Ascending aorta (tissue), 2 donors: ENCODE results near the gene PHTF2. TPM values are rescaled to one million over a fixed set of nuclear protein-coding genes. Genes with fewer than 3 reads are reported as not detected.

Experiments used
- DNase-seq, 2 donors: peaks; one replicate each; pipeline ENCODE4 v3.0.0-alpha.2; 2019; ENCODE audit warnings: low spot score in 2 of 2
- H3K27ac ChIP-seq, 2 donors: fragments of 200-600 bp; sonication (generic); one replicate each; pipeline ENCODE4 v1.5.1; 2016 to 2017; ENCODE audit warnings: mild to moderate bottlenecking in 1 of 2
- H3K27me3 ChIP-seq: fragments of 200-600 bp; sonication (generic); one replicate; pipeline ENCODE4 v1.5.1; 2017
- H3K36me3 ChIP-seq, 2 donors: fragments of 200-600 bp; sonication (generic); one replicate each; pipeline ENCODE4 v1.5.1; 2016
- H3K4me1 ChIP-seq, 2 donors: fragments of 200-600 bp; sonication (generic); one replicate each; pipeline ENCODE4 v1.5.1; 2016 to 2017; ENCODE audit warnings: mild to moderate bottlenecking in 1 of 2
- H3K4me3 ChIP-seq, 2 donors: fragments of 200-600 bp; sonication (generic); one replicate each; pipeline ENCODE4 v1.5.1; 2016 to 2017; ENCODE audit warnings: mild to moderate bottlenecking in 1 of 2
- H3K9me3 ChIP-seq, 2 donors: fragments of 200-600 bp; sonication (generic); one replicate each; pipeline ENCODE4 v1.5.1; 2016
- intact Hi-C: fragments of 100-400 bp; cut with DNase I; formaldehyde crosslinking; loops from one replicate; pipeline ENCODE4 v1.15.1; 2023
- total RNA-seq: library from RNA; depleted of rRNA; stranded (reverse); fragments of >200 nt; gene quantifications from one replicate; pipeline ENCODE4 v1.1.0, GENCODE V29; 2016
- TF ChIP-seq, protein P1 (sequence below), 3 experiments: fragments of 200-600 bp in 2 of 3; fragments of 450-650 bp in 1 of 3; sonication (generic) in 2 of 3; IDR thresholded peaks; one replicate each; pipeline ENCODE4 v1.5.1; 2016 to 2019; ENCODE audit warnings: antibody characterized with exemption in 3 of 3, mild to moderate bottlenecking in 1 of 3, moderate library complexity in 1 of 3

PHTF2 gene
- total RNA-seq, 1 donor from 2014 or later: 10.2 TPM

DNA sequence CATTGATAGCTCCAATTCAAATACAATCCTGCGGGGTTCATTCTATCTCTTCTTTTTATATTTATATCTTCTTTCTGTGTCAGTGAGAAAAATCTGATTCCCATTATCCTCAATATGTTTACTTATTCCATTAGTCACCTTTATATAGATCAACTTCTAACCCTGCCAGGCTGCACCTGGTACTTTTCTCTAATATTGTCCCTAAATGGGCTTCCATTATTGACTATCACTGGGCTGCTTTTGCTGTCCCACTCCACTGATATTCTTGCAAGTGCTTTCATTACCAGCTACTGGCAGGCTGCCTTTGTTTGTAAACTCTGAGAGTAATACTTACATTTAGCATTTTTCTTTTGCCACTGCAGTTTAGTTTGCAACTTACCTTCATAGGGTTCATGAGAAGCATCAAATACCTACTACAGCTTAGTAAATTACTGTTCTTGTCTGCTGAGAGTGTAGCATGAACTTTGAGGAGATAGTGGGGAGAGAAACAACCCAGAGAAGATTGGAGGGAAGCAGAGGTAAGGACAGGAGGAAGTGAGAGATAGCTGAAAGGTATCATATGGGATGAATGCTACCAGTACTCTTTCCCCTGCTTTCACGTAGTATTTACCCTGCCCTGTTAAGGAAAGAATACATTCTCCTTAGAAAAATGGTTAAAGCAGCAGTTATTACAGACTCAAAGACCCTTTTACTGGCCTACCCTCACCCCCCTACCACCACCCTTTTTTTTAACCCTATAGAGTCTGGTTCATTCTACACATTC lies 119.1 kb downstream of the PHTF2 start:
- no peaks in the 10 kb centered on the region for H3K9me3 ChIP-seq
- no peaks in the 10 kb centered on the region for H3K36me3 ChIP-seq
- no peaks in the 10 kb centered on the region for H3K27me3 ChIP-seq
- H3K27ac ChIP-seq: no peak overlapping the region
- TF ChIP-seq, protein P1, sequence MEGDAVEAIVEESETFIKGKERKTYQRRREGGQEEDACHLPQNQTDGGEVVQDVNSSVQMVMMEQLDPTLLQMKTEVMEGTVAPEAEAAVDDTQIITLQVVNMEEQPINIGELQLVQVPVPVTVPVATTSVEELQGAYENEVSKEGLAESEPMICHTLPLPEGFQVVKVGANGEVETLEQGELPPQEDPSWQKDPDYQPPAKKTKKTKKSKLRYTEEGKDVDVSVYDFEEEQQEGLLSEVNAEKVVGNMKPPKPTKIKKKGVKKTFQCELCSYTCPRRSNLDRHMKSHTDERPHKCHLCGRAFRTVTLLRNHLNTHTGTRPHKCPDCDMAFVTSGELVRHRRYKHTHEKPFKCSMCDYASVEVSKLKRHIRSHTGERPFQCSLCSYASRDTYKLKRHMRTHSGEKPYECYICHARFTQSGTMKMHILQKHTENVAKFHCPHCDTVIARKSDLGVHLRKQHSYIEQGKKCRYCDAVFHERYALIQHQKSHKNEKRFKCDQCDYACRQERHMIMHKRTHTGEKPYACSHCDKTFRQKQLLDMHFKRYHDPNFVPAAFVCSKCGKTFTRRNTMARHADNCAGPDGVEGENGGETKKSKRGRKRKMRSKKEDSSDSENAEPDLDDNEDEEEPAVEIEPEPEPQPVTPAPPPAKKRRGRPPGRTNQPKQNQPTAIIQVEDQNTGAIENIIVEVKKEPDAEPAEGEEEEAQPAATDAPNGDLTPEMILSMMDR (IDR thresholded peaks at IDR 0.05): no peak
- DNase-seq: no peak
- no peak overlapping the region for H3K4me3 ChIP-seq
- H3K4me1 ChIP-seq: peaks cover 0 to 11% of the 10 kb centered on the region in 2 donors
- intact Hi-C loops: no loop called here

- intact Hi-C loops: no loop called here
- Histone ChIP-seq H3K4me1 (peaks cover 0 to 4% of the 10 kb centered on the region in 2 donors), H3K27me3 (no peaks in the 10 kb centered on the region)
Observed at GRCh38 chr7:77918676-77919075, 120.1 kb downstream of the PHTF2 start.

DNA sequence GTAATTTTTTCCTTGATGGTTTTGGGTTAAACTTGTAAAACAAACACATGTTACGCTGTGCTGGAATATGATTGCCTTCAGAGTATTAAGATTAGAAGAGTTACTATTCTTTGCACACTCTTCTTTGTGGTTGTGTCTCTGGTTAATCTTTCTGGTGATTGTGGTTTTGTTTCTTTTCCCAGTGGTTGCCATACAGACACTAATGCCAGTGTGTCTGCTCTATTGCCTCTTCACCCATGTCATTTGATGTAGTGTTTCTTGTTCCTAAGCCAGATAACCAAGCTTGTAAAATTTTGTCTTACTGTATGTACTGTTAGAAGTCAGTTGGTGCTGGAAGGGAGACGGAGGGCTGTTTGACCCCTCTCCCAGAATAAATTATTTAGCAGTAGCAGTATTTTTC lies 124.8 kb downstream of the PHTF2 start:
- TF ChIP-seq, protein P1 (IDR thresholded peaks at IDR 0.05): no peak
- Histone ChIP-seq H3K27ac (no peak overlapping the region), H3K36me3 (peaks cover 0 to 8% of the 10 kb centered on the region in 2 donors), H3K27me3 (no peaks in the 10 kb centered on the region), H3K9me3 (no peaks in the 10 kb centered on the region), H3K4me3 (no peak overlapping the region), H3K4me1 (no peaks in the 10 kb centered on the region)
- DNase-seq: no peak
- intact Hi-C loops: no loop called here

More at GRCh38 chr7:77918676-77919075, 120.1 kb downstream of the PHTF2 start:
- H3K4me3 ChIP-seq: no peak overlapping the region
- TF ChIP-seq, protein P1 (IDR thresholded peaks at IDR 0.05): no peak
- no peak overlapping the region for H3K27ac ChIP-seq
- no peaks in the 10 kb centered on the region for H3K9me3 ChIP-seq
- DNase-seq: no peak
- H3K36me3 ChIP-seq: no peaks in the 10 kb centered on the region

DNA sequence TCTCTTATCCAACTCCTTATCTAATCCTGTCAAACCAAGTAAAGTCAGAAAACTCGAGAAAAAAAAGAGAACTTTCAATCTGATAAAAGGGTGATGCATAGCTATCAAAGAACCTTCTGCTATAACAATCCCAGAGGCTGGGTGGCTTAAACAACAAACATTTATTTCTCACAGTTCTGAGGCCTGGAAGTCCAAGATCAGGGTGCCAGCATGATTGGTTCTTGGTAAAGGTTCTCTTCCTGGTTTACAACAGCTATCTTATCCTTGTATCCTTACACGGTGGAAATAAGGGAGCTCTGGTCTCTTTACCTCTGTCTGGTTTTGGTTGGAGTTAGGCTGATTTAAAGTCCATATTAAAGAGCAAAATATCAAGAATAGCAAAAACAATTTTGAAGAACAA lies 131.9 kb downstream of the PHTF2 start:
- intact Hi-C loops: no loop called here
- H3K4me1 ChIP-seq: no peaks in the 10 kb centered on the region
- peaks cover 0 to 19% of the 10 kb centered on the region in 2 donors for H3K36me3 ChIP-seq
- no peaks in the 10 kb centered on the region for H3K27me3 ChIP-seq
- DNase-seq: no peak
- no peak overlapping the region for H3K4me3 ChIP-seq
- TF ChIP-seq, protein P1 (IDR thresholded peaks at IDR 0.05): no peak
- no peak overlapping the region for H3K27ac ChIP-seq
- H3K9me3 ChIP-seq: no peaks in the 10 kb centered on the region

GRCh38 chr7:77931841-77932240 lies 133.3 kb downstream of the PHTF2 start:
- no peaks in the 10 kb centered on the region for H3K4me1 ChIP-seq
- no peaks in the 10 kb centered on the region for H3K27me3 ChIP-seq
- H3K27ac ChIP-seq: no peak overlapping the region
- TF ChIP-seq, protein P1 (IDR thresholded peaks at IDR 0.05): no peak
- H3K36me3 ChIP-seq: peaks cover 0 to 19% of the 10 kb centered on the region in 2 donors
- DNase-seq: no peak
- intact Hi-C loops: no loop called here
- H3K9me3 ChIP-seq: no peaks in the 10 kb centered on the region
- no peak overlapping the region for H3K4me3 ChIP-seq
